Thoracic aorta (tissue), 2 donors: ENCODE data around the gene RNF181. TPM values are rescaled to one million over a fixed set of nuclear protein-coding genes. Genes with fewer than 3 reads are reported as not detected.

Source experiments
- ATAC-seq: fragments of 150-250 bp; one replicate; pipeline ENCODE4 v1.8.0; 2017; ENCODE audit warnings: low read depth; ENCODE audit not compliant: insufficient number of reproducible peaks, low FRiP score
- DNase-seq: peaks from one replicate; pipeline ENCODE4 v3.0.0-alpha.2; 2020; ENCODE audit warnings: low spot score
- H3K27ac ChIP-seq, 2 donors: fragments of 200-600 bp; sonication (generic); 1 replicate in 1 of 2; 2 replicates in 1 of 2; pipeline ENCODE4 v1.5.1; 2016; ENCODE audit warnings: mild to moderate bottlenecking in 2 of 2, moderate library complexity in 2 of 2
- H3K27me3 ChIP-seq: fragments of 200-600 bp; sonication (generic); replicated peaks from 2 replicates; pipeline ENCODE4 v1.6.0; 2016; ENCODE audit warnings: mild to moderate bottlenecking; ENCODE audit not compliant: insufficient read depth
- H3K36me3 ChIP-seq: fragments of 200-600 bp; sonication (generic); one replicate; pipeline ENCODE4 v1.5.1; 2016
- H3K4me1 ChIP-seq, 2 donors: fragments of 200-600 bp; sonication (generic); 1 replicate in 1 of 2; 2 replicates in 1 of 2; pipeline versions ENCODE4 v1.5.1 to v1.6.0; 2016; ENCODE audit warnings: low read depth in 2 of 2, mild to moderate bottlenecking in 1 of 2; ENCODE audit not compliant: control insufficient read depth in 1 of 2
- H3K4me3 ChIP-seq: fragments of 200-600 bp; sonication (generic); 2 replicates; pipeline ENCODE4 v1.5.1; 2016; ENCODE audit warnings: mild to moderate bottlenecking
- H3K9me3 ChIP-seq: fragments of 200-600 bp; sonication (generic); 2 replicates; pipeline ENCODE4 v1.5.1; 2016
- CTCF ChIP-seq: fragments of 200-600 bp; sonication (generic); IDR thresholded peaks from one replicate; pipeline ENCODE4 v1.5.1; 2019; ENCODE audit warnings: antibody characterized with exemption
- total RNA-seq, 2 donors: library from RNA; depleted of rRNA; stranded (reverse); fragments of >200 nt; gene quantifications; one replicate each; pipeline versions ENCODE4 v1.1.0 to v1.2.3, GENCODE V29; 2016

Gene RNF181
- total RNA-seq, 2 donors from 2014 or later = 107 to 124 TPM

GRCh38 chr2:85577386-85578242 is 17.9 kb upstream of the RNF181 start, which contains the start of gene VAMP8:
Gene VAMP8 (plus strand): TSS chr2:85577586. CDS start chr2:85577647, 61 bp downstream.
- Histone ChIP-seq H3K27me3 (no peaks in the 10 kb centered on the region), H3K4me3 (peak within 1 kb of the TSS; percentile 54), H3K36me3 (no peaks in the 10 kb centered on the region), H3K27ac (peak within 1 kb of the TSS; percentile 41 to 50), H3K4me1 (peaks cover 0 to 26% of the 10 kb centered on the region in 2 donors), H3K9me3 (no peaks in the 10 kb centered on the region)
- ATAC-seq = no peak
- no peak for DNase-seq
- no peak for TF ChIP-seq CTCF

- Histone ChIP-seq H3K36me3 (no peaks in the 10 kb centered on the region), H3K27me3 (no peaks in the 10 kb centered on the region), H3K4me3 (peak overlapping the region; percentile 54), H3K4me1 (peaks cover 0 to 27% of the 10 kb centered on the region in 2 donors), H3K27ac (peak overlapping the region; percentile 41 to 50), H3K9me3 (no peaks in the 10 kb centered on the region)
- DNase-seq = no peak
- no peak for TF ChIP-seq CTCF
- ATAC-seq = no peak
Measured at GRCh38 chr2:85578243-85579180, 17.0 kb upstream of the RNF181 start.

GRCh38 chr2:85579266-85579935 is 16.1 kb upstream of the RNF181 start:
- no peak for TF ChIP-seq CTCF
- Histone ChIP-seq H3K4me3 (no peak overlapping the region), H3K36me3 (no peaks in the 10 kb centered on the region), H3K9me3 (no peaks in the 10 kb centered on the region), H3K4me1 (peaks cover 3 to 33% of the 10 kb centered on the region in 2 donors), H3K27me3 (no peaks in the 10 kb centered on the region), H3K27ac (peak overlapping the region; percentile 21 to 41)
- ATAC-seq = no peak
- no peak for DNase-seq

- H3K27ac ChIP-seq = peak overlapping the region; percentile 21 to 41
- H3K9me3 ChIP-seq = no peaks in the 10 kb centered on the region
- TF ChIP-seq CTCF = no peak
- H3K4me3 ChIP-seq = no peak overlapping the region
- no peaks in the 10 kb centered on the region for H3K36me3 ChIP-seq
- no peak for ATAC-seq
- peaks cover 8 to 41% of the 10 kb centered on the region in 2 donors for H3K4me1 ChIP-seq
- DNase-seq = no peak
- H3K27me3 ChIP-seq = no peaks in the 10 kb centered on the region
Measured at GRCh38 chr2:85580206-85580605, 15.3 kb upstream of the RNF181 start.
